Left ventricle myocardium superior (tissue), 1 donor: ENCODE data around the gene SPRYD3. TPM values are rescaled to one million over a fixed set of nuclear protein-coding genes. Genes with fewer than 3 reads are reported as not detected.
"Not testable (repeated sequence)": the region's sequence is repeated elsewhere in the genome, so short reads cannot be mapped to it uniquely, and the experiment has no call there.

Experiments
- ATAC-seq: fragments of 200-7000 bp; cut with Tn5 transposase; one replicate; pipeline ENCODE4 v1.9.1; 2020; ENCODE audit warnings: mild to moderate bottlenecking, moderate library complexity
- DNase-seq: peaks from one replicate; pipeline ENCODE4 v3.0.0-alpha.2; 2020
- intact Hi-C: fragments of 100-400 bp; cut with micrococcal nuclease; formaldehyde crosslinking; loops from one replicate; pipeline ENCODE4 v1.11.0; 2022
- total RNA-seq: library from RNA; stranded (reverse); fragmentation: NEBNext Ultra II Directional; extraction: Animal tissue kit (Norgen Biotek cat#: 25700); gene quantifications from one replicate; pipeline ENCODE4 v1.2.1, GENCODE V29; 2021
- donor health status: DM: no; HTN: yes; CAD: no; lungs with severe emphysema.

SPRYD3 gene
- total RNA-seq, 1 donor from 2014 or later = 39.8 TPM

- ATAC-seq (no peak), DNase-seq (no peak)
- intact Hi-C loops = no loop called here
These were observed 24.0 kb upstream of the SPRYD3 start, which contains the start of gene SOAT2 for GRCh38 chr12:53102883-53103807. TSS of gene SOAT2 (plus strand) at chr12:53103486. CDS start at chr12:53103578, 92 bp downstream.

- intact Hi-C loops = no loop called here
- DNase-seq = no peak
- ATAC-seq = no peak
These were observed 23.0 kb upstream of the SPRYD3 start for GRCh38 chr12:53101931-53102781.

- ATAC-seq = no peak
- DNase-seq = no peak
- intact Hi-C loops = no loop called here
These were observed 22.1 kb upstream of the SPRYD3 start for GRCh38 chr12:53101266-53101665.

GRCh38 chr12:53100466-53101151, 21.4 kb upstream of the SPRYD3 start:
- ATAC-seq = no peak
- intact Hi-C loops = no loop called here
- no peak for DNase-seq

GRCh38 chr12:53099071-53099882, 20.1 kb upstream of the SPRYD3 start:
- ATAC-seq (peak; percentile 70), DNase-seq (peak; percentile 93)
- intact Hi-C loops = no loop called here

- ATAC-seq = peak; percentile 37
- DNase-seq = no peak
- intact Hi-C loops = no loop called here
These were observed 19.3 kb upstream of the SPRYD3 start for GRCh38 chr12:53098354-53098981.

- intact Hi-C loops = no loop called here
- ATAC-seq (peak; percentile 73), DNase-seq (peak; percentile 86)
These were observed 18.6 kb upstream of the SPRYD3 start, which contains the start of gene IGFBP6 for GRCh38 chr12:53097564-53098353. TSS of gene IGFBP6 (plus strand) at chr12:53097667. CDS start at chr12:53097718, 51 bp downstream.

GRCh38 chr12:53097207-53097563, 18.0 kb upstream of the SPRYD3 start:
- ATAC-seq = peak; percentile 55
- intact Hi-C loops = no loop called here
- no peak for DNase-seq

- DNase-seq (no peak), ATAC-seq (no peak)
- intact Hi-C loops = no loop called here
These were observed 17.6 kb upstream of the SPRYD3 start for GRCh38 chr12:53096759-53097158.

GRCh38 chr12:53096089-53096741, 17.0 kb upstream of the SPRYD3 start:
- DNase-seq = peak; percentile 84
- intact Hi-C loops = no loop called here

GRCh38 chr12:53095596-53095895, 16.4 kb upstream of the SPRYD3 start:
- ATAC-seq, intact Hi-C loops, DNase-seq: not testable (repeated sequence)

More at GRCh38 chr12:53096089-53096741, 17.0 kb upstream of the SPRYD3 start:
- ATAC-seq = peak; percentile 64

GRCh38 chr12:53094796-53095595, 15.8 kb upstream of the SPRYD3 start:
- DNase-seq, ATAC-seq, intact Hi-C loops: not testable (repeated sequence)

- intact Hi-C loops = no loop called here
- ATAC-seq (no peak), DNase-seq (no peak)
These were observed 15.2 kb upstream of the SPRYD3 start for GRCh38 chr12:53094394-53094787.

- intact Hi-C loops = no loop called here
- DNase-seq = no peak
- no peak for ATAC-seq
These were observed 14.7 kb upstream of the SPRYD3 start for GRCh38 chr12:53093777-53094393.

- ATAC-seq (no peak), DNase-seq (no peak)
- intact Hi-C loops = no loop called here
These were observed 12.6 kb upstream of the SPRYD3 start for GRCh38 chr12:53091756-53092155.

GRCh38 chr12:53090554-53090953, 11.4 kb upstream of the SPRYD3 start:
- ATAC-seq (no peak), DNase-seq (no peak)
- intact Hi-C loops = no loop called here
